ENCODE measurements around the gene BZW2. TPM values are rescaled to one million over a fixed set of nuclear protein-coding genes. Genes with fewer than 3 reads are reported as not detected.

BZW2 gene
- total and polyA plus RNA-seq, 2 donors (not counting 1 experiment from before 2014, with no cell fraction given): 18.4 to 20.6 TPM

- no peaks in the 10 kb centered on the region for H3K9me3 Mint-ChIP-seq (ENCODE audit: insufficient read depth)
- peak overlapping the region in 1 of 2 donors; percentile 89 for H3K27ac ChIP-seq (ENCODE audit: low read length in 2 of 2)
- peak overlapping the region; percentile 75 to 99 (median 91) for H3K4me3 ChIP-seq (ENCODE audit: control extremely low read depth in 1 of 5, extremely low read depth in 1 of 5, insufficient read depth in 1 of 5, low read depth in 2 of 5, low read length in 4 of 5)
- H3K27me3 ChIP-seq (replicated peaks in 1 of 4; ENCODE audit: control extremely low read depth in 1 of 4, control insufficient read depth in 3 of 4, insufficient read depth in 4 of 4, low read length in 3 of 4): no peaks in the 10 kb centered on the region
- WGBS (ENCODE audit: insufficient coverage): under 1% methylated on average over 24 of the region's 29 CpGs
- TF ChIP-seq CTCF (IDR thresholded peaks at IDR 0.05) (no peak), EZH2 (IDR thresholded peaks at IDR 0.05; ENCODE audit: borderline replicate concordance, insufficient read depth, low read depth, low read length, poor library complexity, severe bottlenecking) (no peak)
- H4K20me1 ChIP-seq (ENCODE audit: control insufficient read depth, insufficient read depth, low read length, poor library complexity, severe bottlenecking): peaks cover 22% of the 10 kb centered on the region
- H3K36me3 ChIP-seq (replicated peaks in 1 of 2; ENCODE audit: control extremely low read depth in 1 of 2, control insufficient read depth in 1 of 2, extremely low read depth in 1 of 2, insufficient read depth in 2 of 2, low read length in 1 of 2): no peaks in the 10 kb centered on the region
- POLR2A ChIA-PET: interaction anchor here (0.7 to 1.6 kb wide), 3 partner anchors 37 to 276 kb away, joined by 4 to 7 read pairs (median 4); partner anchors contain the start of gene CRPPA
- ATAC-seq (ENCODE audit: low read depth) (no peak), DNase-seq (peak; percentile 47)
- intact Hi-C loops (cut with micrococcal nuclease): loop anchor here (1.0 to 10.0 kb wide), 5 partner anchors 36 to 1698 kb away; partner anchors contain the start of genes AHR and TSPAN13
- peaks cover 73% of the 10 kb centered on the region for H3K79me2 ChIP-seq (ENCODE audit: control insufficient read depth, insufficient read depth, low read length)
- H3K4me2 ChIP-seq (replicated peaks; ENCODE audit: low read depth, low read length, poor library complexity, severe bottlenecking): peak overlapping the region; percentile 93
- H2AFZ ChIP-seq (ENCODE audit: insufficient read depth, low read depth, low read length, poor library complexity, severe bottlenecking): peak overlapping the region; percentile 86
- no peaks in the 10 kb centered on the region for H3K9me3 ChIP-seq (ENCODE audit: control extremely low read depth in 1 of 3, control insufficient read depth in 2 of 3, insufficient read depth in 1 of 3, low read length in 2 of 3)
- peak overlapping the region; percentile 99 for H3K27ac Mint-ChIP-seq
- no peaks in the 10 kb centered on the region for H3K27me3 Mint-ChIP-seq
- H3K9ac ChIP-seq (ENCODE audit: low read length): peak overlapping the region; percentile 95
- peaks cover 23 to 26% of the 10 kb centered on the region in 2 donors for H3K4me1 ChIP-seq (ENCODE audit: control insufficient read depth in 2 of 2, insufficient read depth in 2 of 2, low read length in 2 of 2)
- H3K4me1 Mint-ChIP-seq: peaks cover 66% of the 10 kb centered on the region
- H3K4me3 Mint-ChIP-seq: peak overlapping the region; percentile 99
- CTCF ChIA-PET: interaction anchor here (0.6 to 1.6 kb wide), 3 partner anchors 42 to 271 kb away, joined by 3 to 6 read pairs (median 3); no protein-coding TSS in a partner anchor
Observed at GRCh38 chr7:16646472-16647072, 591 bp downstream of the BZW2 start.

GRCh38 chr7:16647435-16647960 lies 1.5 kb downstream of the BZW2 start:
- Histone ChIP-seq H3K79me2 (ENCODE audit: control insufficient read depth, insufficient read depth, low read length) (peaks cover 83% of the 10 kb centered on the region), H2AFZ (ENCODE audit: insufficient read depth, low read depth, low read length, poor library complexity, severe bottlenecking) (no peak overlapping the region), H3K27me3 (replicated peaks in 1 of 4; ENCODE audit: control extremely low read depth in 1 of 4, control insufficient read depth in 3 of 4, insufficient read depth in 4 of 4, low read length in 3 of 4) (no peaks in the 10 kb centered on the region), H3K9ac (ENCODE audit: low read length) (peak overlapping the region; percentile 95), H3K36me3 (replicated peaks in 1 of 2; ENCODE audit: control extremely low read depth in 1 of 2, control insufficient read depth in 1 of 2, extremely low read depth in 1 of 2, insufficient read depth in 2 of 2, low read length in 1 of 2) (no peaks in the 10 kb centered on the region), H3K4me3 (ENCODE audit: control extremely low read depth in 1 of 5, extremely low read depth in 1 of 5, insufficient read depth in 1 of 5, low read depth in 2 of 5, low read length in 4 of 5) (peak overlapping the region in 1 of 5 experiments; percentile 99), H3K4me2 (replicated peaks; ENCODE audit: low read depth, low read length, poor library complexity, severe bottlenecking) (peak overlapping the region; percentile 93), H4K20me1 (ENCODE audit: control insufficient read depth, insufficient read depth, low read length, poor library complexity, severe bottlenecking) (peaks cover 31% of the 10 kb centered on the region), H3K9me3 (ENCODE audit: control extremely low read depth in 1 of 3, control insufficient read depth in 2 of 3, insufficient read depth in 1 of 3, low read length in 2 of 3) (no peaks in the 10 kb centered on the region), H3K4me1 (ENCODE audit: control insufficient read depth in 2 of 2, insufficient read depth in 2 of 2, low read length in 2 of 2) (peaks cover 26% of the 10 kb centered on the region in 2 donors), H3K27ac (ENCODE audit: low read length in 2 of 2) (no peak overlapping the region)
- CTCF ChIA-PET: no interaction called here
- ATAC-seq (ENCODE audit: low read depth): no peak
- DNase-seq: peak; percentile 10
- H3K4me3 Mint-ChIP-seq: peak overlapping the region; percentile 99
- no peaks in the 10 kb centered on the region for H3K9me3 Mint-ChIP-seq (ENCODE audit: insufficient read depth)
- WGBS (ENCODE audit: insufficient coverage): no CpG with 5 or more reads among the region's 2 CpGs
- TF ChIP-seq CTCF (IDR thresholded peaks at IDR 0.05): no peak
- TF ChIP-seq EZH2 (IDR thresholded peaks at IDR 0.05; ENCODE audit: borderline replicate concordance, insufficient read depth, low read depth, low read length, poor library complexity, severe bottlenecking): no peak
- H3K4me1 Mint-ChIP-seq: peaks cover 65% of the 10 kb centered on the region
- POLR2A ChIA-PET: no interaction called here
- no peak overlapping the region for H3K27ac Mint-ChIP-seq
- no peaks in the 10 kb centered on the region for H3K27me3 Mint-ChIP-seq
- intact Hi-C loops (cut with micrococcal nuclease): loop anchor here (2.0 to 10.0 kb wide), 3 partner anchors 35 to 1697 kb away; partner anchors contain the start of gene AHR

Measured in B cell (primary cell).